Measurements from ENCODE around the gene AIRE. TPM values are rescaled to one million over a fixed set of nuclear protein-coding genes. Genes with fewer than 3 reads are reported as not detected.

The AIRE gene
- total RNA-seq, 1 donor from 2014 or later = not detected

- H3K4me3 ChIP-seq (ENCODE audit: low read depth, low read length) = no peak overlapping the region
- TF ChIP-seq, protein P1, sequence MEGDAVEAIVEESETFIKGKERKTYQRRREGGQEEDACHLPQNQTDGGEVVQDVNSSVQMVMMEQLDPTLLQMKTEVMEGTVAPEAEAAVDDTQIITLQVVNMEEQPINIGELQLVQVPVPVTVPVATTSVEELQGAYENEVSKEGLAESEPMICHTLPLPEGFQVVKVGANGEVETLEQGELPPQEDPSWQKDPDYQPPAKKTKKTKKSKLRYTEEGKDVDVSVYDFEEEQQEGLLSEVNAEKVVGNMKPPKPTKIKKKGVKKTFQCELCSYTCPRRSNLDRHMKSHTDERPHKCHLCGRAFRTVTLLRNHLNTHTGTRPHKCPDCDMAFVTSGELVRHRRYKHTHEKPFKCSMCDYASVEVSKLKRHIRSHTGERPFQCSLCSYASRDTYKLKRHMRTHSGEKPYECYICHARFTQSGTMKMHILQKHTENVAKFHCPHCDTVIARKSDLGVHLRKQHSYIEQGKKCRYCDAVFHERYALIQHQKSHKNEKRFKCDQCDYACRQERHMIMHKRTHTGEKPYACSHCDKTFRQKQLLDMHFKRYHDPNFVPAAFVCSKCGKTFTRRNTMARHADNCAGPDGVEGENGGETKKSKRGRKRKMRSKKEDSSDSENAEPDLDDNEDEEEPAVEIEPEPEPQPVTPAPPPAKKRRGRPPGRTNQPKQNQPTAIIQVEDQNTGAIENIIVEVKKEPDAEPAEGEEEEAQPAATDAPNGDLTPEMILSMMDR (conservative IDR thresholded peaks at IDR 0.05; ENCODE audit: low read depth, low read length) = no peak
- no peak for DNase-seq (ENCODE audit: low read depth)
Measured at GRCh38 chr21:44283948-44284347, 1.7 kb upstream of the AIRE start.

DNA sequence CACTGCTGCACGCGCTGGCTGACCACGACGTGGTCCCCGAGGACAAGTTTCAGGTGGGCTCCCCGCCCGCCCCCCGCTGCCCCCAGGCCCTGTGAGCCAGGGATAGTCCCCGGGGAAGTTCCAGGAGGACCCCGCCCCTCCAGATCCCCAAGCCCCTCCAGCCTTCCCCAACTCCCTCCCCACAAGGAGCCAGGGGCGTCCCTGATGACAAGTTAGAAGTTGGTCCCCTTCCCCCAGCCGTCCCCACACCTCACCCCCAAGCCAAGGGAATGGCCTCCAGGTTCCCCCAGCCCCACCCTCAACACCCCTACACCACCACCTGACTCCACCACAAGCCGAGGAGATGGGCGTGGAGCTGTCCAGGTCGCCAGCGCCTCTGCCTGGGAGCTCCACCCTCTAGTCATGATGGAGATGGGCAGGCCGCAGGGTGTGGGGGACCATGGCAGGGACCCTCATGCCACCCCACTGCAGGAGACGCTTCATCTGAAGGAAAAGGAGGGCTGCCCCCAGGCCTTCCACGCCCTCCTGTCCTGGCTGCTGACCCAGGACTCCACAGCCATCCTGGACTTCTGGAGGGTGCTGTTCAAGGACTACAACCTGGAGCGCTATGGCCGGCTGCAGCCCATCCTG is 525 bp downstream of the AIRE start:
- TF ChIP-seq, protein P1 (conservative IDR thresholded peaks at IDR 0.05; ENCODE audit: low read depth, low read length) = no peak
- no peak overlapping the region for H3K4me3 ChIP-seq (ENCODE audit: low read depth, low read length)
- no peak for DNase-seq (ENCODE audit: low read depth)

- no peak for DNase-seq (ENCODE audit: low read depth)
- H3K4me3 ChIP-seq (ENCODE audit: low read depth, low read length) = no peak overlapping the region
- TF ChIP-seq, protein P1 (conservative IDR thresholded peaks at IDR 0.05; ENCODE audit: low read depth, low read length) = no peak
Measured at GRCh38 chr21:44286716-44287632, 1.3 kb downstream of the AIRE start.

DNA sequence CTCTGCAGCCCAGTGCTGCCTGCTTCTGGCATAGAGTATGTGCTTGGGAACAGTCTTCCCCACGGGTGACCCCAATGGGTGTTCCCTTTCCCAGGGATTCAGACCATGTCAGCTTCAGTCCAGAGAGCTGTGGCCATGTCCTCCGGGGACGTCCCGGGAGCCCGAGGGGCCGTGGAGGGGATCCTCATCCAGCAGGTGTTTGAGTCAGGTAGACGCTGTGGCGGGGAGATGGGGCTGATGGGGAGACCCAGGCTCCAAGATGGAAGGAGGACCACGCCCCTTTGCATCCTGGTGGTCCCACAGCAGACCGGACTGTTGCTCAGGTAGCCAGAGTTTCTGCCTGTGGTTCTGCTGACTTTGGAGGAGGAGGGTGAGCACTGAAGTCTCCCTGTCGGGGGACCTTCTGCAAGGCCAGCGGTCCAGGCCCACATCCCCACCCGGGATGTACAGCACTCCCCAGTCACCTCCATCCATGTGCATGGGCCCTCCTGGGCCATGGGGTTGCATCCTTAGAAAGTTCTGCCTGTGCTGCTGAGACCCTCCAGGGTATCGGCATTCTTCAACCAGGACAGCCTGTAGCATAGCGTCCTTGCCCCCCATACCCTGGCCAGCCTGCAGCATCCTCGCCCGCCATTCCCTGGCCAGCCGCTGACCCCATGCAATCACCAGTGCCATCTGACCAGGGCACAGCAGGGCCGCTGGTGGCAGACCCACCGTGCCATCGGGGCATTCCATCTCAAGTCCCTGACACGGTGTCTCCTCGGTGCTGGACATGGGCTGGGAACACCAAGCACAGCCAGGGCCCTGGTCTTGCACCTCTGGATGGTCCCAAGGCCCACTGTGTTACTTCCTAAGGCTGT is 2.8 kb downstream of the AIRE start:
- no peak overlapping the region for H3K4me3 ChIP-seq (ENCODE audit: low read depth, low read length)
- DNase-seq (ENCODE audit: low read depth) = no peak
- TF ChIP-seq, protein P1 (conservative IDR thresholded peaks at IDR 0.05; ENCODE audit: low read depth, low read length) = no peak

DNA sequence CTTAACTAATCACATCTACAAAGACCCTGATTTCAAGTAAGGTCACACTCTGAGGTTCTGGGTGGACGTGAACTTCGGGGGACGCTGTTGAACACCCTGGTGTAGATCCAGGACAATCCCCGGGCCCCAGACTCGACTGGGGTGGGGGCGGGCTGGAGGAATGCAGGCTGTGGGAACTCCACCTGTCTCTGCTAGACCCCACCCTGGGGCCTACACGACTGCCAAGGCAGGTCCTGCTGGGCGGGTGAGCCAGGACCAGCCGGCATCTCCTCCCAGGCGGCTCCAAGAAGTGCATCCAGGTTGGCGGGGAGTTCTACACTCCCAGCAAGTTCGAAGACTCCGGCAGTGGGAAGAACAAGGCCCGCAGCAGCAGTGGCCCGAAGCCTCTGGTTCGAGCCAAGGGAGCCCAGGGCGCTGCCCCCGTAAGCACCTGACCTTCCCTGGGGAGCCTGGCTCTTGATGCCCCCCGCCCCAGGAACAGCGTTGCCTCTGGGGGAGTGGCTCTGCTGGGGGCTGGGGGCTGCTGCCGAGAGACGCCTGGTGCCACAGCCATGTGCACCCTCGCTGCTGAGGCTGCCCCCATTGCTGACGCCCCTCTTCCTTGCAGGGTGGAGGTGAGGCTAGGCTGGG is 3.8 kb downstream of the AIRE start:
- TF ChIP-seq, protein P1 (conservative IDR thresholded peaks at IDR 0.05; ENCODE audit: low read depth, low read length) = no peak
- H3K4me3 ChIP-seq (ENCODE audit: low read depth, low read length) = no peak overlapping the region
- DNase-seq (ENCODE audit: low read depth) = no peak

DNA sequence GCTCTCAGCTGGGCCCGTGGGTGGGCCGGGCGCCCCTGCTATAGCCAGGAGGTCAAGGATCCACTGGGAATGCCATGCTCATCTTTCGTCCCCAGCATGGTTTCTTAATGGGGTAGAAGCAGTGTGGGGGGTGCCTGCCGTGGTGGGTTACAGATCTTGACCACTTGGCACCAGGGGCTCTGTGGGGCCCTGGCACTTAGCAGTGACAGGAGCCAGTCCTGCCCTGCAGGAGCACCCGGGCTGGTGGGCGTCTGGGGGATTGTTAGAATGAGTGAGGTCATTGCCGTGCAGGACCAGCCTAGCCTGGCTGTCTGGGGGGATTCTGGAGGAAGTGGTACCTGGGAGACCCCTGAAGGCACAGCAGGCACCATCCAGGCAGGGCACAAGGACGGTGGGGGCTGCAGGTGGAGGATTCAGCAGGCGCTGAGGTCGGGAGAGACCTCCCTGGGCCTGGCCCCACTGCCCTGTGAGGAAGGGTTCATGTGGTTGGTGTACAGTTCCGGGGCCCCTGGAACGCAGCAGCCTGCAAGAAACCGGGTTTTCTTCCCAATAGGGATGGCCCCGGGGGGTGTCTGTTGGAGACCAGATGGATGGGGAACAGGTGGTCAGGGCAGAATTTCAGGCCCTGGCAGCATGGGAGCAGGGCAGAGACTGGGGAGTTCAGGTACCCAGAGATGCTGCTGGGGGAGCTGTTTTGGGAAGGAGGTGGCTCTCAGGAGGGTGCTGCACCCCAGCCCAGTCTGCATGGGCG is 4.8 kb downstream of the AIRE start:
- no peak for DNase-seq (ENCODE audit: low read depth)
- no peak overlapping the region for H3K4me3 ChIP-seq (ENCODE audit: low read depth, low read length)
- TF ChIP-seq, protein P1 (conservative IDR thresholded peaks at IDR 0.05; ENCODE audit: low read depth, low read length) = no peak

All from epithelial cell of proximal tubule (primary cell).